ENCODE data around the gene VWA3B.

VWA3B gene

DNA sequence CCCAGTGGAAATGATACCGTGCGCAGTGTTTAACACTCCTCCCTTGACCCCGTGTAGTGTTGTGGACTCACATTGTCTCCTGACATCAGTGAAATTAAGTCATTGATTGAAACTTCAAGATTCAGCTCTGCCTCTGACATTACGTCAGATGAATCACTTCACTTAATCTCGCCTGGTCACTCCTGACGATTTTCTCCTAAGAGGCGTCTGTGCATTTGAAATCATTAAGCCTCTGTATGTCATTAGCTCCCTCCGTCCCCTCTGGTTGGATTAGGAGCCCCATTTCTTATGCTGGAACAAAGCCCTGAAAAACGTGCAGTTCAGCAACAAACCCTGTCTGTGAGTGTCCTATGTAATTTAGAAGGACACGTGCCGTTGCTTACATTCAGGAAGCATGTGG lies 222.6 kb downstream of the VWA3B start:
- Histone ChIP-seq H3K27me3 (replicated peaks; ENCODE audit: insufficient read depth, low read length) (no peaks in the 10 kb centered on the region), H3K79me2 (ENCODE audit: low read length) (no peaks in the 10 kb centered on the region), H3K4me1 (ENCODE audit: low read length) (no peaks in the 10 kb centered on the region), H4K20me1 (ENCODE audit: insufficient read depth, low read length) (no peaks in the 10 kb centered on the region), H3K4me2 (ENCODE audit: low read depth, low read length) (no peak overlapping the region), H3K27ac (ENCODE audit: low read length) (no peak overlapping the region), H3F3A (ENCODE audit: insufficient read depth, low read length) (no peaks in the 10 kb centered on the region), H3K36me3 (replicated peaks; ENCODE audit: insufficient read depth, low read length) (no peaks in the 10 kb centered on the region), H3K9me3 (replicated peaks; ENCODE audit: insufficient read depth, low read length) (no peaks in the 10 kb centered on the region), H3K4me3 (ENCODE audit: low read length) (no peak overlapping the region), H2AFZ (ENCODE audit: low read length) (no peak overlapping the region), H3K9ac (ENCODE audit: low read length) (no peak overlapping the region), H3K9me2 (replicated peaks; ENCODE audit: insufficient read depth, low read length) (no peaks in the 10 kb centered on the region)
- DNase-seq: no peak
- TF ChIP-seq EZH2 (optimal IDR thresholded peaks at IDR 0.05; ENCODE audit: low read depth, low read length) (no peak), EZH2phosphoT487 (IDR thresholded peaks at IDR 0.05; ENCODE audit: low read length) (no peak)
- TF ChIP-seq, protein P1, sequence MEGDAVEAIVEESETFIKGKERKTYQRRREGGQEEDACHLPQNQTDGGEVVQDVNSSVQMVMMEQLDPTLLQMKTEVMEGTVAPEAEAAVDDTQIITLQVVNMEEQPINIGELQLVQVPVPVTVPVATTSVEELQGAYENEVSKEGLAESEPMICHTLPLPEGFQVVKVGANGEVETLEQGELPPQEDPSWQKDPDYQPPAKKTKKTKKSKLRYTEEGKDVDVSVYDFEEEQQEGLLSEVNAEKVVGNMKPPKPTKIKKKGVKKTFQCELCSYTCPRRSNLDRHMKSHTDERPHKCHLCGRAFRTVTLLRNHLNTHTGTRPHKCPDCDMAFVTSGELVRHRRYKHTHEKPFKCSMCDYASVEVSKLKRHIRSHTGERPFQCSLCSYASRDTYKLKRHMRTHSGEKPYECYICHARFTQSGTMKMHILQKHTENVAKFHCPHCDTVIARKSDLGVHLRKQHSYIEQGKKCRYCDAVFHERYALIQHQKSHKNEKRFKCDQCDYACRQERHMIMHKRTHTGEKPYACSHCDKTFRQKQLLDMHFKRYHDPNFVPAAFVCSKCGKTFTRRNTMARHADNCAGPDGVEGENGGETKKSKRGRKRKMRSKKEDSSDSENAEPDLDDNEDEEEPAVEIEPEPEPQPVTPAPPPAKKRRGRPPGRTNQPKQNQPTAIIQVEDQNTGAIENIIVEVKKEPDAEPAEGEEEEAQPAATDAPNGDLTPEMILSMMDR (IDR thresholded peaks at IDR 0.05; ENCODE audit: low read length): no peak

- H2AFZ ChIP-seq (ENCODE audit: low read length): no peak overlapping the region
- no peak for DNase-seq
These were observed 223.0 kb downstream of the VWA3B start for GRCh38 chr2:98310010-98310409.

DNA sequence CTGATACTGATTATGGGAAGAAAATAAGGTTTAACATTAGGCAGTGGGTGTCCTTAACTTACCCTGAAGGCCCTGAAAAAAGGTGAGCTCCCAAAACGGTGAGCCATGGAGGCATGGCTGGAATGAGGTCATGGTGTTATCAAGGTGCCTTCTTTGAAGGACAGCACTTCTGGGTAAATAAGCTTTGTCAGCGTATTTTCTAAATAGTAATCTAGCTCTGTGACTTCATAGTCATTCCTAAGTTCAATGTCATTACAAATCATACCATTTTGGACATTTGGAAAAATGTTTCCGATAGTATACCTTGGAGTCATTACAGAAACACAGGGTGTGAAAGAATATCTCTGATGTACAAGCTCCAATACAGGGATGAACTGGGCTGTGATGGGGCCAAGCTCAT lies 224.1 kb downstream of the VWA3B start:
- Histone ChIP-seq H2AFZ (ENCODE audit: low read length) (no peak overlapping the region), H3K27ac (ENCODE audit: low read length) (no peak overlapping the region), H3K9me2 (replicated peaks; ENCODE audit: insufficient read depth, low read length) (no peaks in the 10 kb centered on the region), H3K4me3 (ENCODE audit: low read length) (no peak overlapping the region), H3K9me3 (replicated peaks; ENCODE audit: insufficient read depth, low read length) (no peaks in the 10 kb centered on the region), H4K20me1 (ENCODE audit: insufficient read depth, low read length) (no peaks in the 10 kb centered on the region), H3F3A (ENCODE audit: insufficient read depth, low read length) (no peaks in the 10 kb centered on the region), H3K9ac (ENCODE audit: low read length) (no peak overlapping the region), H3K79me2 (ENCODE audit: low read length) (no peaks in the 10 kb centered on the region), H3K4me2 (ENCODE audit: low read depth, low read length) (no peak overlapping the region), H3K27me3 (replicated peaks; ENCODE audit: insufficient read depth, low read length) (no peaks in the 10 kb centered on the region), H3K4me1 (ENCODE audit: low read length) (no peaks in the 10 kb centered on the region), H3K36me3 (replicated peaks; ENCODE audit: insufficient read depth, low read length) (no peaks in the 10 kb centered on the region)
- TF ChIP-seq EZH2phosphoT487 (IDR thresholded peaks at IDR 0.05; ENCODE audit: low read length) (no peak), EZH2 (optimal IDR thresholded peaks at IDR 0.05; ENCODE audit: low read depth, low read length) (no peak)
- TF ChIP-seq, protein P1 (IDR thresholded peaks at IDR 0.05; ENCODE audit: low read length): no peak
- DNase-seq: no peak

More at GRCh38 chr2:98310010-98310409, 223.0 kb downstream of the VWA3B start:
- no peak overlapping the region for H3K27ac ChIP-seq (ENCODE audit: low read length)
- no peaks in the 10 kb centered on the region for H3K36me3 ChIP-seq (replicated peaks; ENCODE audit: insufficient read depth, low read length)
- H3K79me2 ChIP-seq (ENCODE audit: low read length): no peaks in the 10 kb centered on the region
- H3K27me3 ChIP-seq (replicated peaks; ENCODE audit: insufficient read depth, low read length): no peaks in the 10 kb centered on the region
- H3K9me3 ChIP-seq (replicated peaks; ENCODE audit: insufficient read depth, low read length): no peaks in the 10 kb centered on the region
- H3K4me3 ChIP-seq (ENCODE audit: low read length): no peak overlapping the region
- H3F3A ChIP-seq (ENCODE audit: insufficient read depth, low read length): no peaks in the 10 kb centered on the region
- no peaks in the 10 kb centered on the region for H3K9me2 ChIP-seq (replicated peaks; ENCODE audit: insufficient read depth, low read length)
- H4K20me1 ChIP-seq (ENCODE audit: insufficient read depth, low read length): no peaks in the 10 kb centered on the region
- no peaks in the 10 kb centered on the region for H3K4me1 ChIP-seq (ENCODE audit: low read length)
- TF ChIP-seq EZH2phosphoT487 (IDR thresholded peaks at IDR 0.05; ENCODE audit: low read length): no peak
- TF ChIP-seq EZH2 (optimal IDR thresholded peaks at IDR 0.05; ENCODE audit: low read depth, low read length): no peak
- TF ChIP-seq, protein P1 (IDR thresholded peaks at IDR 0.05; ENCODE audit: low read length): no peak
- H3K4me2 ChIP-seq (ENCODE audit: low read depth, low read length): no peak overlapping the region
- no peak overlapping the region for H3K9ac ChIP-seq (ENCODE audit: low read length)

Data from MM.1S (cell line).